H1 (cell line): ENCODE measurements around the gene ACACA. TPM values are rescaled to one million over a fixed set of nuclear protein-coding genes. Genes with fewer than 3 reads are reported as not detected.
A peak's percentile ranks its signal among the peaks of the same experiment; 100 is the strongest.

Experiments used
- CTCF ChIA-PET: fragments of 300-600 bp; sonication (Branson Sonifier 250); formaldehyde crosslinking; loops from one replicate; lab custom pipeline; 2021; ENCODE audit not compliant: partially characterized antibody; lab: Charles Lee
- POLR2A ChIA-PET: fragments of 300-600 bp; sonication (Branson Sonifier 250); formaldehyde crosslinking; loops from one replicate; lab custom pipeline; 2021; ENCODE audit warnings: inconsistent platforms; ENCODE audit not compliant: partially characterized antibody; lab: Charles Lee
- DNase-seq, 2 experiments: peaks; one replicate each; pipeline versions ENCODE4 v3.0.0 to v3.0.0-alpha.2; 2010 to 2022; ENCODE audit warnings: low spot score in 2 of 2, low read depth in 1 of 2, mixed read lengths in 1 of 2
- FAIRE-seq: peaks from 2 replicates; lab custom pipeline; 2011; peaks lifted over from hg19 to GRCh38; lab: Jason Lieb, UNC
- H2AFZ ChIP-seq: 2 replicates; pipeline ENCODE4 v1.8.1; 2012; ENCODE audit warnings: low read length, inconsistent platforms
- H2AK5ac ChIP-seq: 2 replicates; pipeline ENCODE4 v1.6.1; 2013; ENCODE audit warnings: low read depth, low read length
- H2BK120ac ChIP-seq: replicated peaks from 2 replicates; pipeline ENCODE3; 2013; ENCODE audit warnings: low read depth, low read length, inconsistent platforms
- H2BK12ac ChIP-seq: 2 replicates; pipeline ENCODE4 v1.6.1; 2013; ENCODE audit warnings: low read depth, low read length
- H2BK15ac ChIP-seq: 2 replicates; pipeline ENCODE4 v1.6.1; 2013; ENCODE audit warnings: low read length
- H2BK20ac ChIP-seq: 2 replicates; pipeline ENCODE4 v1.6.1; 2013; ENCODE audit warnings: low read length
- H2BK5ac ChIP-seq: 2 replicates; pipeline ENCODE4 v1.6.1; 2013; ENCODE audit warnings: low read depth, low read length
- H3K14ac ChIP-seq: 2 replicates; pipeline ENCODE4 v1.6.1; 2013; ENCODE audit warnings: inconsistent platforms; ENCODE audit not compliant: insufficient read length
- H3K18ac ChIP-seq: 2 replicates; pipeline ENCODE4 v1.6.1; 2013; ENCODE audit warnings: low read length; ENCODE audit errors: extremely low read depth
- H3K23ac ChIP-seq: 2 replicates; pipeline ENCODE4 v1.6.1; 2013; ENCODE audit warnings: inconsistent platforms; ENCODE audit not compliant: insufficient read length
- H3K23me2 ChIP-seq: 2 replicates; pipeline ENCODE4 v1.6.1; 2013; ENCODE audit warnings: low read depth, low read length
- H3K27ac ChIP-seq: 2 replicates; pipeline ENCODE4 v1.6.1; 2011; ENCODE audit warnings: low read depth, low read length, inconsistent platforms
- H3K27me3 ChIP-seq, 4 experiments: replicated peaks in 1 of 4; 1 replicate in 1 of 4; 2 replicates in 3 of 4; pipeline versions ENCODE4 v1.6.1 to v1.8.1; 2011 to 2013; ENCODE audit warnings: low read length in 3 of 4, mild to moderate bottlenecking in 3 of 4, inconsistent platforms in 2 of 4, mixed read lengths in 2 of 4, moderate library complexity in 1 of 4; ENCODE audit not compliant: control insufficient read depth in 3 of 4, insufficient read depth in 3 of 4; ENCODE audit errors: extremely low read depth in 1 of 4
- H3K36me3 ChIP-seq, 4 experiments: 2 replicates each; pipeline versions ENCODE4 v1.6.1 to v1.8.1; 2011 to 2013; ENCODE audit warnings: mild to moderate bottlenecking in 4 of 4, low read length in 3 of 4, moderate library complexity in 2 of 4, control low read depth in 1 of 4, inconsistent platforms in 1 of 4; ENCODE audit not compliant: insufficient read depth in 4 of 4, control insufficient read depth in 2 of 4
- H3K4ac ChIP-seq: replicated peaks from 2 replicates; pipeline ENCODE3; 2013; ENCODE audit warnings: low read length, low read depth, mixed read lengths, inconsistent platforms; ENCODE audit not compliant: insufficient read length
- H3K4me1 ChIP-seq, 4 experiments: replicated peaks in 1 of 4; 1 replicate in 1 of 4; 2 replicates in 3 of 4; pipeline versions ENCODE4 v1.6.1 to v1.8.1; 2011 to 2013; ENCODE audit warnings: low read length in 3 of 4, inconsistent platforms in 2 of 4, mixed read lengths in 1 of 4; ENCODE audit not compliant: insufficient read depth in 4 of 4, control insufficient read depth in 3 of 4
- H3K4me2 ChIP-seq, 2 experiments: 2 replicates each; pipeline versions ENCODE4 v1.6.1 to v1.8.1; 2011 to 2013; ENCODE audit warnings: low read depth in 2 of 2, low read length in 2 of 2, control low read depth in 1 of 2, inconsistent platforms in 1 of 2, mild to moderate bottlenecking in 1 of 2; ENCODE audit not compliant: insufficient read depth in 1 of 2
- H3K4me3 ChIP-seq, 4 experiments: fragments of 200-600, 300-600 bp in 1 of 4; sonication (generic), shearing (Covaris generic), sonication (Bioruptor Twin) in 1 of 4; 2 replicates each; pipeline versions ENCODE4 v1.5.1 to v1.8.1; 2011 to 2016; ENCODE audit warnings: low read length in 4 of 4, low read depth in 3 of 4, control low read depth in 2 of 4, inconsistent platforms in 2 of 4, mild to moderate bottlenecking in 2 of 4, mixed read lengths in 1 of 4, moderate library complexity in 1 of 4; ENCODE audit not compliant: insufficient read depth in 2 of 4; ENCODE audit errors: extremely low read depth in 1 of 4
- H3K56ac ChIP-seq: replicated peaks from 2 replicates; pipeline ENCODE3; 2013; ENCODE audit warnings: low read depth, mild to moderate bottlenecking, mixed read lengths, low read length, inconsistent platforms; ENCODE audit not compliant: insufficient read length
- H3K79me1 ChIP-seq: 2 replicates; pipeline ENCODE4 v1.6.1; 2013; ENCODE audit warnings: low read depth, low read length, control low read depth
- H3K79me2 ChIP-seq, 2 experiments: 2 replicates each; pipeline versions ENCODE4 v1.6.1 to v1.8.1; 2012 to 2013; ENCODE audit warnings: low read length in 2 of 2, mild to moderate bottlenecking in 2 of 2, inconsistent platforms in 1 of 2; ENCODE audit not compliant: insufficient read depth in 2 of 2, control insufficient read depth in 1 of 2
- H3K9ac ChIP-seq, 4 experiments: replicated peaks in 1 of 4; 1 replicate in 1 of 4; 2 replicates in 3 of 4; pipeline versions ENCODE4 v1.6.1 to v1.8.1; 2011 to 2013; ENCODE audit warnings: low read depth in 3 of 4, low read length in 3 of 4, control low read depth in 2 of 4, mild to moderate bottlenecking in 2 of 4, moderate library complexity in 2 of 4, inconsistent platforms in 1 of 4; ENCODE audit errors: extremely low read depth in 1 of 4
- H3K9me3 ChIP-seq, 2 experiments: 2 replicates each; pipeline versions ENCODE4 v1.6.1 to v1.8.1; 2012 to 2013; ENCODE audit warnings: mild to moderate bottlenecking in 2 of 2, moderate library complexity in 2 of 2, control low read depth in 1 of 2, inconsistent platforms in 1 of 2, low read depth in 1 of 2, low read length in 1 of 2, mixed read lengths in 1 of 2; ENCODE audit not compliant: insufficient read depth in 2 of 2
- H4K20me1 ChIP-seq, 2 experiments: replicated peaks in 1 of 2; 2 replicates each; pipeline versions ENCODE3 to v1.8.1; 2011 to 2013; ENCODE audit warnings: inconsistent platforms in 2 of 2, low read length in 2 of 2, mild to moderate bottlenecking in 1 of 2; ENCODE audit not compliant: insufficient read depth in 2 of 2, control insufficient read depth in 1 of 2
- H4K5ac ChIP-seq: 2 replicates; pipeline ENCODE4 v1.6.1; 2013; ENCODE audit warnings: low read length, low read depth, mixed read lengths, inconsistent platforms; ENCODE audit not compliant: insufficient read length
- H4K8ac ChIP-seq: 2 replicates; pipeline ENCODE4 v1.8.0; 2013; ENCODE audit warnings: mild to moderate bottlenecking, moderate library complexity, low read length, inconsistent platforms; ENCODE audit not compliant: insufficient read depth; ENCODE audit errors: extremely low read depth
- H4K91ac ChIP-seq: replicated peaks from 2 replicates; pipeline ENCODE3; 2013; ENCODE audit warnings: low read length, mixed read lengths, inconsistent platforms; ENCODE audit not compliant: insufficient read length
- CTCF ChIP-seq, 3 experiments: IDR thresholded peaks; 1 replicate in 2 of 3; 2 replicates in 1 of 3; pipeline versions ENCODE4 v1.5.1 to v1.6.1; 2011; ENCODE audit warnings: low read length in 3 of 3, mild to moderate bottlenecking in 3 of 3, inconsistent platforms in 2 of 3, low read depth in 1 of 3, moderate library complexity in 1 of 3; ENCODE audit not compliant: insufficient read depth in 1 of 3; ENCODE audit errors: control extremely low read depth in 1 of 3
- HDAC2 ChIP-seq, 2 experiments: fragments of 300-600 bp in 1 of 2; sonication (generic) in 1 of 2; IDR thresholded peaks; 2 replicates each; pipeline ENCODE4 v1.6.1; 2011 to 2012; ENCODE audit warnings: low read depth in 2 of 2, low read length in 2 of 2, mild to moderate bottlenecking in 2 of 2, moderate library complexity in 2 of 2, borderline replicate concordance in 1 of 2, inconsistent platforms in 1 of 2
- RAD21 ChIP-seq, 2 experiments: IDR thresholded peaks in 1 of 2; conservative IDR thresholded peaks in 1 of 2; 2 replicates each; pipeline ENCODE4 v1.6.1; 2011; ENCODE audit warnings: low read depth in 2 of 2, low read length in 2 of 2, improper control_type of control experiment in 1 of 2, inconsistent platforms in 1 of 2, mild to moderate bottlenecking in 1 of 2, moderate library complexity in 1 of 2
- YY1 ChIP-seq: IDR thresholded peaks from 2 replicates; pipeline ENCODE4 v1.6.1; 2011; ENCODE audit warnings: low read depth, mild to moderate bottlenecking, low read length
- WGBS, 2 experiments: shearing (Covaris generic) in 1 of 2; methylation state at CpG; one replicate each; pipeline versions ENCODE4 v1.1.6 to v1.1.7; 2013 to 2015; ENCODE audit warnings: low lambda C conversion rate in 2 of 2, mixed read lengths in 2 of 2, inconsistent platforms in 1 of 2, low coverage in 1 of 2, missing lambda C conversion rate in 1 of 2; ENCODE audit not compliant: insufficient replicate concordance in 2 of 2, insufficient coverage in 1 of 2, insufficient read length in 1 of 2; ENCODE audit errors: extremely low coverage in 1 of 2, missing lambda C conversion rate in 1 of 2; 5-methylcytosine and 5-hydroxymethylcytosine counted together
- polyA plus RNA-seq, 7 experiments: library from polyadenylated mRNA; depleted of rRNA in 3 of 7; stranded (reverse) in 5 of 7; unstranded in 2 of 7; fragments of >200 nt in 5 of 7; fragments of 200-250 nt in 2 of 7; gene quantifications; 1 replicate in 5 of 7; 2 replicates in 1 of 7; 4 replicates in 1 of 7; pipeline versions ENCODE4 v1.2.1 to v1.2.3, GENCODE V29; 2011 to 2013; ENCODE audit warnings: missing spikeins in 2 of 7, mixed read lengths in 2 of 7
- total RNA-seq: library from RNA; stranded (reverse); fragmentation: NEBNext Ultra II Directional; extraction: Animal tissue kit (Norgen Biotek cat#: 25700); gene quantifications from 2 replicates; pipeline ENCODE4 v1.2.1, GENCODE V29; 2021

ACACA gene
- total and polyA plus RNA-seq, 2 of the 8 experiments (the other 6 are each of a cell fraction or from before 2014, with no cell fraction given): 74.0 to 160 TPM

- Histone ChIP-seq H2BK12ac (no peak overlapping the region), H2AFZ (no peak overlapping the region), H3K4me3 (no peak overlapping the region), H3K14ac (no peak overlapping the region), H3K23me2 (no peaks in the 10 kb centered on the region), H4K8ac (no peak overlapping the region), H2BK5ac (no peak overlapping the region), H2BK120ac (no peak overlapping the region), H2BK20ac (no peak overlapping the region), H3K27ac (no peak overlapping the region), H3K79me1 (no peaks in the 10 kb centered on the region), H3K4ac (no peak overlapping the region), H2BK15ac (no peak overlapping the region), H2AK5ac (no peak overlapping the region), H3K18ac (no peak overlapping the region), H3K56ac (no peak overlapping the region), H3K36me3 (peaks cover 0 to 9% (median 0%) of the 10 kb centered on the region in 4 experiments; a peak in 1 of 8 replicates), H3K23ac (no peak overlapping the region), H3K79me2 (no peaks in the 10 kb centered on the region), H4K20me1 (no peaks in the 10 kb centered on the region), H3K9me3 (no peaks in the 10 kb centered on the region), H4K5ac (no peak overlapping the region), H3K9ac (no peak overlapping the region), H3K4me2 (no peak overlapping the region), H3K27me3 (no peaks in the 10 kb centered on the region), H4K91ac (no peak overlapping the region), H3K4me1 (peaks cover 0 to 10% (median 9%) of the 10 kb centered on the region in 4 experiments; a peak in 4 of 7 replicates)
- TF ChIP-seq CTCF (IDR thresholded peaks at IDR 0.05; ENCODE audit: control extremely low read depth in 1 of 3, insufficient read depth in 1 of 3, low read depth in 1 of 3, low read length in 3 of 3) (peak in 1 of 3 experiments; percentile 10; a peak in 2 of 4 replicates), RAD21 (IDR thresholded peaks at IDR 0.05 in 1 of 2, conservative IDR thresholded peaks at IDR 0.05 in 1 of 2; ENCODE audit: low read depth in 2 of 2, low read length in 2 of 2) (peak; percentile 10 to 29; a peak in 1 of 4 replicates), YY1 (no peak), HDAC2 (IDR thresholded peaks at IDR 0.05; ENCODE audit: borderline replicate concordance in 1 of 2, low read depth in 2 of 2, low read length in 2 of 2) (no peak)
- DNase-seq: no peak
- CTCF ChIA-PET: interaction anchor here (0.6 to 3.0 kb wide), 8 partner anchors 10 to 105 kb away, joined by 3 to 12 read pairs (median 4); no protein-coding TSS in a partner anchor
- 85% methylated on average over 4 of the region's 4 CpGs; no CpG with 5 or more reads in 1 of the 2 experiments for WGBS, 2 experiments
- POLR2A ChIA-PET: interaction anchor here (1.4 kb wide), 1 partner anchor 10 kb away, joined by 3 read pairs; no protein-coding TSS in a partner anchor
- FAIRE-seq: no peak
These were observed 269.5 kb downstream of the ACACA start for GRCh38 chr17:37137070-37137610.
